GM23338 (cell line): ENCODE measurements around the gene OR2T6.
"Not testable (repeated sequence)": the region's sequence is repeated elsewhere in the genome, so short reads cannot be mapped to it uniquely, and the experiment has no call there.

Experiments
- EZH2 ChIP-seq: fragments of 200-600 bp; sonication (generic); IDR thresholded peaks from one replicate; pipeline ENCODE4 v1.8.0; 2017; ENCODE audit warnings: antibody characterized with exemption, mild to moderate bottlenecking, low read depth; ENCODE audit not compliant: unreplicated experiment
- TF ChIP-seq, protein P1 (sequence below), 2 experiments: fragments of 200-600 bp in 1 of 2; sonication (generic) in 1 of 2; conservative IDR thresholded peaks; 2 replicates each; pipeline versions ENCODE4 v1.5.1 to v1.6.1; 2016 to 2017; ENCODE audit warnings: antibody characterized with exemption in 2 of 2, low read depth in 2 of 2, mild to moderate bottlenecking in 2 of 2, moderate library complexity in 1 of 2

DNA sequence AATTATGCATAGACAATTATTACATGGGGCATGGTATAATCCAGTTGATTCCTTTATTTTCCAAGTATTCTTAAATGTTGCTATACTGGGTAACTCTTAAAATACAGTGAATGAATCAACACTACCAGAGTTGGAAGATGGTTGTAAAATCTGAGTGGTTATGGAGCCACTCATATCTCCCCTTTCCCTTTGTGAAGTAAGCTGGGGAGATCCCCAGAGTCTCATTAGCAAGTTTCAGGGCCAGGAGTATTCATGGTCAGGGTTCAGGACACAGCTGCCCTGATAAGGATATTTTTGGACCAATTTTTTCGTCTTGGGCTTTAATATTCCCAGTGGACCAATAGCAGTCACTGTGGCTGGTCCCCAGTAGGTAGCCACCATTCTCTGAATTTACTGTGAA is 63.1 kb downstream of the OR2T6 start:
- not testable (repeated sequence) for TF ChIP-seq EZH2
- TF ChIP-seq, protein P1, sequence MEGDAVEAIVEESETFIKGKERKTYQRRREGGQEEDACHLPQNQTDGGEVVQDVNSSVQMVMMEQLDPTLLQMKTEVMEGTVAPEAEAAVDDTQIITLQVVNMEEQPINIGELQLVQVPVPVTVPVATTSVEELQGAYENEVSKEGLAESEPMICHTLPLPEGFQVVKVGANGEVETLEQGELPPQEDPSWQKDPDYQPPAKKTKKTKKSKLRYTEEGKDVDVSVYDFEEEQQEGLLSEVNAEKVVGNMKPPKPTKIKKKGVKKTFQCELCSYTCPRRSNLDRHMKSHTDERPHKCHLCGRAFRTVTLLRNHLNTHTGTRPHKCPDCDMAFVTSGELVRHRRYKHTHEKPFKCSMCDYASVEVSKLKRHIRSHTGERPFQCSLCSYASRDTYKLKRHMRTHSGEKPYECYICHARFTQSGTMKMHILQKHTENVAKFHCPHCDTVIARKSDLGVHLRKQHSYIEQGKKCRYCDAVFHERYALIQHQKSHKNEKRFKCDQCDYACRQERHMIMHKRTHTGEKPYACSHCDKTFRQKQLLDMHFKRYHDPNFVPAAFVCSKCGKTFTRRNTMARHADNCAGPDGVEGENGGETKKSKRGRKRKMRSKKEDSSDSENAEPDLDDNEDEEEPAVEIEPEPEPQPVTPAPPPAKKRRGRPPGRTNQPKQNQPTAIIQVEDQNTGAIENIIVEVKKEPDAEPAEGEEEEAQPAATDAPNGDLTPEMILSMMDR (conservative IDR thresholded peaks at IDR 0.05; ENCODE audit: low read depth in 2 of 2) = not testable (repeated sequence)
